GM19043 (cell line): ENCODE measurements around the gene CA4.

Source experiments
- ATAC-seq: cut with Tn5 transposase; IDR thresholded peaks from one replicate; pipeline ENCODE4 v1.9.1; 2021; ENCODE audit warnings: low read depth; ENCODE audit not compliant: unreplicated experiment

Gene CA4

GRCh38 chr17:60153606-60154390 is 4.0 kb downstream of the CA4 start:
- ATAC-seq = no peak

GRCh38 chr17:60154616-60155426 is 5.0 kb downstream of the CA4 start:
- no peak for ATAC-seq

GRCh38 chr17:60155427-60155814 is 5.6 kb downstream of the CA4 start:
- no peak for ATAC-seq

- ATAC-seq = no peak
Observed at GRCh38 chr17:60155815-60156214, 6.0 kb downstream of the CA4 start.

- ATAC-seq = no peak
Observed at GRCh38 chr17:60156746-60157145, 7.0 kb downstream of the CA4 start.

GRCh38 chr17:60157487-60158040 is 7.8 kb downstream of the CA4 start:
- ATAC-seq = no peak

GRCh38 chr17:60158751-60159478 is 9.1 kb downstream of the CA4 start:
- ATAC-seq = no peak

GRCh38 chr17:60159479-60159866 is 9.7 kb downstream of the CA4 start:
- ATAC-seq = no peak

GRCh38 chr17:60160829-60161501 is 11.2 kb downstream of the CA4 start:
- ATAC-seq = no peak

GRCh38 chr17:60161598-60162330 is 12.0 kb downstream of the CA4 start:
- ATAC-seq = no peak

GRCh38 chr17:60163108-60163784 is 13.5 kb downstream of the CA4 start:
- ATAC-seq = no peak

GRCh38 chr17:60164164-60164563 is 14.4 kb downstream of the CA4 start:
- ATAC-seq = no peak

- no peak for ATAC-seq
Observed at GRCh38 chr17:60164697-60165096, 14.9 kb downstream of the CA4 start.

- ATAC-seq = no peak
Observed at GRCh38 chr17:60165223-60165622, 15.4 kb downstream of the CA4 start.

- ATAC-seq = no peak
Observed at GRCh38 chr17:60165971-60166370, 16.2 kb downstream of the CA4 start.

- no peak for ATAC-seq
Observed at GRCh38 chr17:60167065-60167741, 17.4 kb downstream of the CA4 start.

GRCh38 chr17:60168654-60169053 is 18.9 kb downstream of the CA4 start:
- no peak for ATAC-seq

GRCh38 chr17:60169921-60170817 is 20.4 kb downstream of the CA4 start:
- ATAC-seq = no peak
